NT2/D1 (cell line): ENCODE results near the gene FER1L5.

ENCODE experiments used
- DNase-seq: peaks from one replicate; pipeline ENCODE4 v3.0.0-alpha.2; 2011; ENCODE audit warnings: low read depth, low spot score
- H3K27me3 ChIP-seq: 2 replicates; pipeline ENCODE4 v1.6.0; 2011; ENCODE audit warnings: mild to moderate bottlenecking; ENCODE audit not compliant: insufficient read length, insufficient read depth
- H3K36me3 ChIP-seq: 2 replicates; pipeline ENCODE4 v1.6.1; 2011; ENCODE audit warnings: mild to moderate bottlenecking, low read length, mixed read lengths; ENCODE audit not compliant: insufficient read depth, insufficient read length
- H3K4me1 ChIP-seq: 2 replicates; pipeline ENCODE4 v1.5.1; 2011; ENCODE audit not compliant: insufficient read depth, insufficient read length
- H3K4me3 ChIP-seq: 2 replicates; pipeline ENCODE4 v1.5.1; 2011; ENCODE audit warnings: low read depth; ENCODE audit not compliant: insufficient read length
- H3K9ac ChIP-seq: 2 replicates; pipeline ENCODE4 v1.6.0; 2011; ENCODE audit warnings: low read depth; ENCODE audit not compliant: insufficient read length
- H3K9me3 ChIP-seq: 2 replicates; pipeline ENCODE4 v1.5.1; 2011; ENCODE audit warnings: mild to moderate bottlenecking, low read length; ENCODE audit not compliant: insufficient read depth
- SUZ12 ChIP-seq: IDR thresholded peaks from 2 replicates; pipeline ENCODE4 v1.6.1; 2011; ENCODE audit not compliant: insufficient read length, insufficient read depth; ENCODE audit errors: extremely low read depth
- YY1 ChIP-seq: IDR thresholded peaks from 2 replicates; pipeline ENCODE4 v1.6.1; 2011; ENCODE audit not compliant: insufficient read length, insufficient read depth
- ZNF274 ChIP-seq: IDR thresholded peaks from 2 replicates; pipeline ENCODE4 v1.6.1; 2011; ENCODE audit warnings: mild to moderate bottlenecking, low read depth, low read length

The FER1L5 gene

DNA sequence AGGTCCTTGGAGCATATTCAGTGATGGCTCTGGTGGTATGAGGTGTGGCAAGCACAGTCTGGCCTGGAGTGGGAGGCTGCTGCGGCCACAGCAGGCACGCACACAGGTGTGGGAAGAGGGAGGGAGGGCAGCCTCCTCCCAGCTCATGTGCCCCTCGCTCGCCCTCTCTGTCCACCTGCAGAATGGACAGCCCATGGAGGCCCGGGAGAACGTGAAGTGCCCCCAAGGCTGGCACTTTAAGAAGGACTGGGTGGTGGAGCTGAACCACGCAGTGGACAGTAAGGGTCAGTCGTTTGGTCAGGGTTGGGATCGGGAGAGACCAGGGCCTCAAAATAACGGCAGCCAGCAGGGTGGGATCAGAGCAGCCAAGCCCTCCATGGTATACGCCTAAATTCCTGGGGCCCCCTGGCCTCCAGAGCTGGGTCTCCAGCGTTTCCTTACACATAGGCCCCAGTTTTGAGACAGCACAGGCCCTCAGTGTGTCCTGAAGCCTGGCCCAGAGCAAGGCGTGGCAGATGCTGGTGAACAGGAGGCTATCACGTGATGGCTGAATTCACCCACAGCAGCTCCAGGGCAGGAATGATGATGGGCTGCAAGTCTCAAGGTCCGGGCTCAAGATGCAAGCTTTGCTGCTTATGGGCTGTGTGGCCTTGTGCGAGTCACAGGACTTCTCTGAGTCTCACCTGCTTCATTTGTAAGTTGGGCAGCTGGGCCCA lies 47.9 kb downstream of the FER1L5 start:
- Histone ChIP-seq H3K9ac (no peak overlapping the region), H3K9me3 (no peaks in the 10 kb centered on the region), H3K4me1 (peaks cover 19% of the 10 kb centered on the region), H3K36me3 (no peaks in the 10 kb centered on the region), H3K27me3 (no peaks in the 10 kb centered on the region), H3K4me3 (no peak overlapping the region)
- DNase-seq, result no peak
- no peak for TF ChIP-seq ZNF274
- no peak for TF ChIP-seq SUZ12
- no peak for TF ChIP-seq YY1

DNA sequence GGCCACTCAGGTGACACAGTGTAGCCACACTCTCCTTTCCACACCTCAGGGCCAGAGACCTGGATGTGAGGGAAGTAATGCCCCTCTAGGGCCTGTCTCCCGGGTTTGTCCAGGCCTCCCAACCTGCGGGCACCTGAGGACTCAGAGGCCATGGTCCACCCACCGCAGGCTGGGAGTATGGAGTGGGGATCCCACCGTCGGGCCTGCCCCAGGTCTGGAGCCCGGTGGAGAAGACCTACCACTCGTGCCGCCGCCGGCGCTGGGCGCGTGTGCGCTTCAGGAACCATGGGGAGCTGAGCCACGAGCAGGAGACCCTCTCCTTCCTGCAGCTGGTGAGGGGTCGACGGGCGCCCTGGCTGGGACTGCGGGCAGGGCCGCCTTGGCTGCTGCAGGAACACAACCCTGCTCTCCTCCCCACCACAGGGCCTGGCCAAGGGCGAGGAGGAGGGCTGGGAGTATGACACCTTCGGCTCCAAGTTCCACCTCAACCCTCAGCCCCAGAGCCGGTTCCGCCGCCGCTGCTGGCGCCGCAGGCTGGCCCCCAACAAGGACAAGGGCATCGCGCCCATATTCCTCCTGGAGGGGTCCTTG lies 48.6 kb downstream of the FER1L5 start:
- Histone ChIP-seq H3K9ac (no peak overlapping the region), H3K4me3 (no peak overlapping the region), H3K36me3 (no peaks in the 10 kb centered on the region), H3K4me1 (peaks cover 15% of the 10 kb centered on the region), H3K9me3 (no peaks in the 10 kb centered on the region), H3K27me3 (no peaks in the 10 kb centered on the region)
- DNase-seq, result no peak
- TF ChIP-seq SUZ12, result no peak
- no peak for TF ChIP-seq YY1
- no peak for TF ChIP-seq ZNF274

DNA sequence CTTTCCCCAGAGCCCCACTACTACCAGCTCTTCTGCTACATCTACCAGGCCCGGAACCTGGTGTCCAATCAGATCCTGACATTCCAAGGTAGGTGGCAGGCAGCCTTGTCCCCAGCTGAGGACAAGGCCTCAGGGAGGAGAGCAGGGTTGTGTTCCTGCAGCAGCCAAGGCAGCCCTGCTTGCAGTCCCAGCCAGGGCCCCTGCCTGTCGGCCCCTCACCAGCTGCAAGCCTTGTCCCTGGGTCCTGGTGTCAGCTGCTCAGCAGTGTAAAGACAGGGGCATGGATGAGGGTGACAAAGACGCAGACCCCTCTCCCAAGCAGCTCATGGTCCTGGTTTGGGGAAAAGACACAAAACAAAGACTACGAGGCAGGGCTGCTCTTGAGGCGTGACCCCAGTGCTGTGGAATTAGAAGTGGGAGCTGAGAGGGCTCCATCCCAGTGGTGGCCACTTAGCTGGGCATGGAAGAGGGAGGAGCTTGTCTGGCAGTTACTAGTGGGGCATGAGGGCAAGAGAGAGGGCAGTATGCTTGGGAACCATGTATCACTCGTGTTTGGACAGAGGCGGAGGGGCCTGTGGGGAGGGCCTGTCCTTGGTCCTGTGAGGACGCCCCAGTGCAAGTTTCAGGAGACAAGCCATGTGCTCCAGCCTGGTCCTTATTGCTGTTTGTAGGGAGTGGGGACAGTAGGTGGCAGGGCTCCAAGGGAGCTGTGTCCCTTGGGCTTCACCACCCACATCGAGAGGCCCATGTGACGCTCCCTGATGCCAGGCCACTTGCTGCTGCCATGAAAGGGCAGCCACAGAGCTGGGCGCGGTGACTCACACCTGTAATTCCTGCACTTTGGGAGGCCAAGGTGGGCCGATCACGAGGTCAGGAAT lies 49.8 kb downstream of the FER1L5 start:
- H3K27me3 ChIP-seq, result no peaks in the 10 kb centered on the region
- no peak overlapping the region for H3K4me3 ChIP-seq
- H3K9me3 ChIP-seq, result no peaks in the 10 kb centered on the region
- no peak for DNase-seq
- peaks cover 14% of the 10 kb centered on the region for H3K4me1 ChIP-seq
- no peak for TF ChIP-seq YY1
- TF ChIP-seq ZNF274, result no peak
- TF ChIP-seq SUZ12, result no peak
- no peaks in the 10 kb centered on the region for H3K36me3 ChIP-seq
- H3K9ac ChIP-seq, result peak overlapping the region; percentile 18

DNA sequence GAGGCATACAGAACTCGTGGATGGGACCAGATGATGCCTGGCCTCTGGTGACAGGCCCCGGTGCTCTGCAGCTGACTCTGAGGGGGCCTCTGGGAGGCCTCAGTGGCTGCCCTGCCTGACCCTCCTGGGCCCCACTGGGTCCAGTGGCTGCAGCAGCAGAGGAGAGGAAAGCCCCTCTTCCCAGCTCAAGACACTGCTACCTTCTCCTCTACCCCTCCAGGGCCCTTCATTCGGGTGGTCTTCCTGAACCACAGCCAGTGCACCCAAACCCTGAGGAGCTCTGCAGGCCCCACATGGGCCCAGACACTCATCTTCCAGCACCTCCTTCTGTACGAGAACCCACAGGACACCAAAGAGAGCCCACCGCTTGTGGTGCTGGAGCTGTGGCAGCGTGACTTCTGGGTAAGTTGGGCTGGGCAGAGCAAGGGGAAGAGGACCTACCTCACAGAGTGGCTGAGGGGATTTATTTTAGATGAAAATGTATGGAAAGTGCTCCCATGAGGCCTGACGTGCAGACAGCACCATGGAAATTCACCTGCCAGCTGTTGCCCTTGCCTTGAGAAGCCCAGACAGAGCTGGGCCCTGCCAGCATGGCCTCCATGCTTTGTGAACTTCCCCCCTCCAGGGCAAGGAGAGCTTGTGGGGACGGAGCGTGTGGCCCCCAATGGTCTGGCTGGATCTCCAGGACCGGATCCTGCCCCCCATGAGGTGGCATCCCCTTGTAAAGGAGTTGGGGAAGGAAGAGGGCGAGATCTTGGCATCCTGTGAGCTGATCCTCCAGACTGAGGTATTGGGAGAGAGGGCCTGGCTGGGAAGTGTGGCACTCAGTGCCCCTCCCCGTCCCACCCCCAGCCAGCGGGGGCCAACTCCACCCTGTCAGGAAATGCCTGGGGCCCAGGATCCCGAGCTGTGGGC lies 51.0 kb downstream of the FER1L5 start:
- no peak overlapping the region for H3K4me3 ChIP-seq
- H3K27me3 ChIP-seq, result no peaks in the 10 kb centered on the region
- no peaks in the 10 kb centered on the region for H3K9me3 ChIP-seq
- peaks cover 14% of the 10 kb centered on the region for H3K4me1 ChIP-seq
- TF ChIP-seq SUZ12 (no peak), YY1 (no peak), ZNF274 (no peak)
- no peak overlapping the region for H3K9ac ChIP-seq
- no peaks in the 10 kb centered on the region for H3K36me3 ChIP-seq
- no peak for DNase-seq

DNA sequence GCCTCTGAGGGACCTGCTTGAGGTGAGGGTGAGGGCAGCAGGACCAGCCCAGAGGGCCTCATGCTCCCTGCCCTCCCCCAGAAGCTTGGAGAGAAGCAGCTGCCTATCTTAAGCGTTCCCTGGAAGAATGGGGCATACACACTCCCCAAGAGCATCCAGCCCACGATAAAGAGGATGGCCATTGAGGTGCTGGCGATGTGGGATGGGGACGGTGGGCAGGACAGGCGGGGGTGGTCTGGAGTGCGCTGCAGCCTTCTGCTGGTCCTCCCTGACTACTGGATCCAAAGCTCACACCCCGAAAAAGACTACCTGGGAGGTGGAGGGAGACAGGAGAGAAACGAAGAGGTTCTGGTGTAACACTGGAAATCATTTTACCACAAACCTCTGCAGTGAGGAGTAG lies 51.7 kb downstream of the FER1L5 start:
- Histone ChIP-seq H3K9me3 (no peaks in the 10 kb centered on the region), H3K4me3 (no peak overlapping the region), H3K27me3 (no peaks in the 10 kb centered on the region), H3K36me3 (peaks cover 1% of the 10 kb centered on the region), H3K4me1 (peaks cover 14% of the 10 kb centered on the region), H3K9ac (no peak overlapping the region)
- DNase-seq, result no peak
- TF ChIP-seq YY1 (no peak), ZNF274 (no peak), SUZ12 (no peak)

DNA sequence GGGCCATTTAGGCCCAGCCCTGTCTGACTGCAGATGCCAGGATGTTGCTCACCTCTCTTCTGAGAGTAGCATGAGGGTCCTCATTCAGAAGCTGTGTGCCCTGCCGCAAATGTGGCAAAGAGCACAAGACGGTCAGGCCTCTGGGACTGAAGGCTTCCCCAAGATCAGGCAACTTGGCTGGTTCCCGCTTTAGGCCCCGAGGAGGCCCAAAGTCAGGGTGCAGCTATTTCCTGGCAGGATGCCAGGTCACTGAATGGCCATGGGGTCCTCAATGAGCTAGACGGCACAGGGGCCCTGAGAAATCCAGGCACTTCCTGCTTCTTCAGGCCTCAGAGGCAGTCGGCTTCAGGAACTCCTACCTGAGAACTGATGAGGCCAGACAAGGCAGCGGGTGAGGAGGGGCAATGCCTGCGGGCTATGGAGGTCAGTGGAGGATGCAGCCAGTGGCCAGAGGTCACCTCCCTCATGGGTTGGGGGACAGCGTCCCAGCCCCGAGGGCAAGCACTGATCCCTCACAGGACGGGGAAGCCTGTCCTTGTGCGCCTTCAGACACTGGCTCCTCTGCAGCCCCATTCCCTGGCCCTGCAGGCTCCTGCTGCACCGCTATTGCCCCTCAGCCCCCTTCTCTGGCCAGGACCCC lies 52.4 kb downstream of the FER1L5 start:
- DNase-seq, result no peak
- Histone ChIP-seq H3K27me3 (no peaks in the 10 kb centered on the region), H3K9me3 (no peaks in the 10 kb centered on the region), H3K9ac (no peak overlapping the region), H3K36me3 (peaks cover 6% of the 10 kb centered on the region), H3K4me3 (no peak overlapping the region), H3K4me1 (peaks cover 14% of the 10 kb centered on the region)
- TF ChIP-seq YY1 (no peak), SUZ12 (no peak), ZNF274 (no peak)
